GM18907 (cell line): ENCODE measurements around the gene BTN1A1.
"Not testable (repeated sequence)": the region's sequence is repeated elsewhere in the genome, so short reads cannot be mapped to it uniquely, and the experiment has no call there.

Source experiments
- ATAC-seq: cut with Tn5 transposase; IDR thresholded peaks from one replicate; pipeline ENCODE4 v1.9.1; 2021; ENCODE audit warnings: mild to moderate bottlenecking, moderate library complexity; ENCODE audit not compliant: unreplicated experiment

BTN1A1 gene

GRCh38 chr6:26536571-26537159, 36.6 kb downstream of the BTN1A1 start:
- peak; percentile 21 for ATAC-seq

- ATAC-seq: peak; percentile 46
Measured at GRCh38 chr6:26537160-26537845, 37.2 kb downstream of the BTN1A1 start.

GRCh38 chr6:26537846-26538571, 37.9 kb downstream of the BTN1A1 start, which contains the start of gene HMGN4:
Gene HMGN4, plus strand, starts transcription at chr6:26538366. Its CDS starts 6,841 bp downstream, at chr6:26545207.
- peak; percentile 61 for ATAC-seq

- ATAC-seq: peak; percentile 2
Measured at GRCh38 chr6:26538572-26538902, 38.4 kb downstream of the BTN1A1 start.

GRCh38 chr6:26539071-26539615, 39.0 kb downstream of the BTN1A1 start:
- ATAC-seq: no peak

- ATAC-seq: no peak
Measured at GRCh38 chr6:26541579-26541978, 41.5 kb downstream of the BTN1A1 start.

- no peak for ATAC-seq
Measured at GRCh38 chr6:26543953-26544352, 43.9 kb downstream of the BTN1A1 start.

- ATAC-seq: no peak
Measured at GRCh38 chr6:26544473-26544872, 44.4 kb downstream of the BTN1A1 start.

GRCh38 chr6:26545627-26546026, 45.5 kb downstream of the BTN1A1 start:
- ATAC-seq: no peak

- not testable (repeated sequence) for ATAC-seq
Measured at GRCh38 chr6:26547363-26547762, 47.3 kb downstream of the BTN1A1 start.

- ATAC-seq: no peak
Measured at GRCh38 chr6:26550250-26550993, 50.3 kb downstream of the BTN1A1 start.

- ATAC-seq: no peak
Measured at GRCh38 chr6:26552205-26552604, 52.1 kb downstream of the BTN1A1 start.

GRCh38 chr6:26552640-26553188, 52.6 kb downstream of the BTN1A1 start:
- ATAC-seq: no peak

- ATAC-seq: peak; percentile 49
Measured at GRCh38 chr6:26553264-26553634, 53.1 kb downstream of the BTN1A1 start.

GRCh38 chr6:26553635-26554446, 53.7 kb downstream of the BTN1A1 start:
- peak; percentile 37 for ATAC-seq

GRCh38 chr6:26554447-26554696, 54.3 kb downstream of the BTN1A1 start:
- ATAC-seq: peak; percentile 1

GRCh38 chr6:26554697-26555504, 54.8 kb downstream of the BTN1A1 start:
- peak; percentile 27 for ATAC-seq

- no peak for ATAC-seq
Measured at GRCh38 chr6:26555505-26556262, 55.6 kb downstream of the BTN1A1 start.
